HT-29 (cell line): ENCODE data around the gene ACOT9. TPM values are rescaled to one million over a fixed set of nuclear protein-coding genes. Genes with fewer than 3 reads are reported as not detected.
"Not testable (repeated sequence)": the region's sequence is repeated elsewhere in the genome, so short reads cannot be mapped to it uniquely, and the experiment has no call there.

ENCODE experiments used
- DNase-seq: peaks from one replicate; pipeline ENCODE4 v3.0.0-alpha.2; 2015; ENCODE audit warnings: low spot score
- total RNA-seq: library from RNA; depleted of rRNA; stranded (reverse); fragments of >200 nt; shearing (Covaris generic); gene quantifications from 2 replicates; pipeline ENCODE4 v1.2.3, GENCODE V29; 2014

Gene ACOT9
- total RNA-seq, 1 experiment from 2014 or later: 6.7 TPM

- no peak for DNase-seq
Measured at GRCh38 chrX:23699636-23700194, 43.4 kb downstream of the ACOT9 start.

- DNase-seq: peak; percentile 56
Measured at GRCh38 chrX:23694606-23695005, 48.5 kb downstream of the ACOT9 start.

GRCh38 chrX:23692166-23692565 lies 50.9 kb downstream of the ACOT9 start:
- DNase-seq: no peak

- DNase-seq: not testable (repeated sequence)
Measured at GRCh38 chrX:23676486-23676885, 66.6 kb downstream of the ACOT9 start.

GRCh38 chrX:23673108-23673507 lies 70.0 kb downstream of the ACOT9 start:
- DNase-seq: no peak

GRCh38 chrX:23670528-23670927 lies 72.5 kb downstream of the ACOT9 start:
- DNase-seq: no peak

- DNase-seq: no peak
Measured at GRCh38 chrX:23668335-23668734, 74.7 kb downstream of the ACOT9 start.

GRCh38 chrX:23667239-23668177 lies 75.6 kb downstream of the ACOT9 start, which contains the start of gene PRDX4:
Gene PRDX4 (plus strand): TSS chrX:23667493. CDS start chrX:23667571, 78 bp downstream.
- peak; percentile 54 for DNase-seq

- DNase-seq: no peak
Measured at GRCh38 chrX:23666282-23666681, 76.8 kb downstream of the ACOT9 start.

GRCh38 chrX:23664496-23664895 lies 78.6 kb downstream of the ACOT9 start:
- DNase-seq: no peak

- DNase-seq: no peak
Measured at GRCh38 chrX:23662853-23663252, 80.2 kb downstream of the ACOT9 start.

- DNase-seq: no peak
Measured at GRCh38 chrX:23662187-23662586, 80.9 kb downstream of the ACOT9 start.

- no peak for DNase-seq
Measured at GRCh38 chrX:23661671-23662070, 81.4 kb downstream of the ACOT9 start.

GRCh38 chrX:23660766-23661132 lies 82.3 kb downstream of the ACOT9 start:
- DNase-seq: no peak

- DNase-seq: not testable (repeated sequence)
Measured at GRCh38 chrX:23660083-23660765, 82.9 kb downstream of the ACOT9 start.

GRCh38 chrX:23659339-23659738 lies 83.7 kb downstream of the ACOT9 start:
- DNase-seq: no peak

- DNase-seq: no peak
Measured at GRCh38 chrX:23656684-23657083, 86.4 kb downstream of the ACOT9 start.

GRCh38 chrX:23656091-23656490 lies 87.0 kb downstream of the ACOT9 start:
- DNase-seq: no peak
